Measurements from ENCODE around the gene VWCE.

The VWCE gene

GRCh38 chr11:61302550-61302949, 7.4 kb upstream of the VWCE start:
- no peak for TF ChIP-seq GABPA (IDR thresholded peaks at IDR 0.05; ENCODE audit: low read depth)
- no peak for TF ChIP-seq SPI1 (IDR thresholded peaks at IDR 0.05; ENCODE audit: borderline replicate concordance, low read depth)
- no peak for TF ChIP-seq REST (IDR thresholded peaks at IDR 0.05; ENCODE audit: insufficient replicate concordance, low read depth)
- no peak for TF ChIP-seq CTCF (IDR thresholded peaks at IDR 0.05; ENCODE audit: insufficient read depth, low read length)
- no peak for TF ChIP-seq POLR2AphosphoS5 (IDR thresholded peaks at IDR 0.05; ENCODE audit: low read depth)
- no peak overlapping the region for H3K27ac ChIP-seq (replicated peaks)
- H3K27me3 ChIP-seq (ENCODE audit: insufficient read depth, poor library complexity, severe bottlenecking), result no peaks in the 10 kb centered on the region
- no peak overlapping the region for H3K4me3 ChIP-seq (replicated peaks; ENCODE audit: insufficient read depth, low read length)
- DNase-seq (ENCODE audit: low read depth in 1 of 2, low spot score in 1 of 2), result no peak

DNA sequence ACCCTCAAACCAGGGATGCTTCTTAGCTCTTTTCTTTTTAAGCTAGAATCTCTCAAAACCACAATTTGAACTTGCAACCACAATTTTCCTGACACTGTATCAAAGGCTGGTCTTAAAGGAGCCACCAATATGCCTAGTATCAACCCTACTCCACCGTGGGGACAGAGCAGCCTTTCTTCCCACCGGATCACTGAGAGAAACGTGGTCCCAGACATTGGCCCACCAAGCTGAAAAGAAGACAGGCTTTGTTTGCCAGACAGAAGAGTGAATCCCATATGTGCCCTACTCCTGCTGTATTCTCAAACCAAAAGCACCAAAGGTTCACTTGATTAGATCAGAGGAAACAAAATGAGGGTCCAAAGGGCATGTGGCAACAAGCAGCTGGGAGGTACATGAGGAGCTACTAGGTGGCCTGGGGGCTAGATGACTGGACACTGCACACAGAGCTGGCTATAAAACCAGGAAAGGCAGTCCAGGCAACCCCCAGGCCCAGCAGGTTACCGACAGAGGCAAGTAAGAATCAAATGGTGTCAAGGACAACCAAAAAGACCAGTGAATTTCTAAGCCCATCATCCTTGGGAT, 3.6 kb upstream of the VWCE start:
- Histone ChIP-seq H3K4me3 (replicated peaks; ENCODE audit: insufficient read depth, low read length) (no peak overlapping the region), H3K27ac (replicated peaks) (no peak overlapping the region), H3K27me3 (ENCODE audit: insufficient read depth, poor library complexity, severe bottlenecking) (peaks cover 9% of the 10 kb centered on the region)
- no peak for DNase-seq (ENCODE audit: low read depth in 1 of 2, low spot score in 1 of 2)
- TF ChIP-seq REST (IDR thresholded peaks at IDR 0.05; ENCODE audit: insufficient replicate concordance, low read depth) (no peak), SPI1 (IDR thresholded peaks at IDR 0.05; ENCODE audit: borderline replicate concordance, low read depth) (no peak), CTCF (IDR thresholded peaks at IDR 0.05; ENCODE audit: insufficient read depth, low read length) (no peak), GABPA (IDR thresholded peaks at IDR 0.05; ENCODE audit: low read depth) (no peak)

DNA sequence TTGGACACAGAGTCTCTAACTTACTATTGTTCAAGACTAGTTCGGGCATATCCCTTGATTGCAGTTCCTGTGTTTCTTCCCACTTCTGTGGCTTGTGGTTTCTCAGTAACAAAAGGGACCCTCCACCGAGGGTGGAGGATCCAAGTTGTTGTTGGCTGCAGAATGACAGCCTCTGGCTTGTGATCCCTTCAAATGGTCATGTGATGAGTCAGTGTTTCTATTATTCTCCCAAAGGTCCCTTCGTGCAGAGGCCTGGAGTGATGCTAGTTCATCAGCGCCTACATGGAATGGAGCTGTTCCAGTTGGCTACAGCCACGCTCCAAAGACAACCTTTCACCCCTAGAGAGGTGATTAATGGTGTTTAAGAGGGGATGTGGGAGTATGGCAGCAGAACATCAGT, 2.6 kb upstream of the VWCE start:
- no peak for DNase-seq (ENCODE audit: low read depth in 1 of 2, low spot score in 1 of 2)
- H3K4me3 ChIP-seq (replicated peaks; ENCODE audit: insufficient read depth, low read length), result no peak overlapping the region
- no peak overlapping the region for H3K27ac ChIP-seq (replicated peaks)
- no peak for TF ChIP-seq GABPA (IDR thresholded peaks at IDR 0.05; ENCODE audit: low read depth)
- TF ChIP-seq SPI1 (IDR thresholded peaks at IDR 0.05; ENCODE audit: borderline replicate concordance, low read depth), result no peak
- no peak for TF ChIP-seq CTCF (IDR thresholded peaks at IDR 0.05; ENCODE audit: insufficient read depth, low read length)
- no peak for TF ChIP-seq REST (IDR thresholded peaks at IDR 0.05; ENCODE audit: insufficient replicate concordance, low read depth)
- TF ChIP-seq POLR2AphosphoS5 (IDR thresholded peaks at IDR 0.05; ENCODE audit: low read depth), result no peak
- peaks cover 13% of the 10 kb centered on the region for H3K27me3 ChIP-seq (ENCODE audit: insufficient read depth, poor library complexity, severe bottlenecking)

Measured in HL-60 (cell line).